Spleen (tissue), 7 donors: ENCODE data around the gene TRPM2.

Source experiments
- CTCF ChIP-seq, 11 experiments: fragments of 200-600 bp in 7 of 11; fragments of 450-650 bp in 4 of 11; sonication (generic) in 4 of 11; IDR thresholded peaks in 8 of 11; conservative IDR thresholded peaks in 3 of 11; 1 replicate in 7 of 11; 2 replicates in 4 of 11; pipeline versions ENCODE4 v1.4.0 to v1.8.0; 2016 to 2021; ENCODE audit warnings: antibody characterized with exemption in 11 of 11, inconsistent platforms in 4 of 11, mild to moderate bottlenecking in 1 of 11
- POLR2A ChIP-seq, 3 donors: fragments of 450-650 bp; IDR thresholded peaks; one replicate each; pipeline ENCODE4 v1.5.1; 2017; ENCODE audit warnings: antibody characterized with exemption in 3 of 3, mild to moderate bottlenecking in 1 of 3
- donor health status: DM: no; HTN: no; CAD: no; lungs with moderate emphysema.
- donor health status: DM: no; HTN: no; CAD: no.
- donor health status: DM: no; HTN: no; CAD: no.

- TF ChIP-seq CTCF (IDR thresholded peaks at IDR 0.05 in 8 of 11, conservative IDR thresholded peaks at IDR 0.05 in 3 of 11) (no peak), POLR2A (IDR thresholded peaks at IDR 0.05) (no peak)
Measured at GRCh38 chr21:44392916-44393315, 39.5 kb downstream of the TRPM2 start.
